ENCODE results near the gene CARD8. TPM values are rescaled to one million over a fixed set of nuclear protein-coding genes. Genes with fewer than 3 reads are reported as not detected.

CARD8 gene
- total RNA-seq, 1 experiment from 2014 or later: 23.0 TPM

DNA sequence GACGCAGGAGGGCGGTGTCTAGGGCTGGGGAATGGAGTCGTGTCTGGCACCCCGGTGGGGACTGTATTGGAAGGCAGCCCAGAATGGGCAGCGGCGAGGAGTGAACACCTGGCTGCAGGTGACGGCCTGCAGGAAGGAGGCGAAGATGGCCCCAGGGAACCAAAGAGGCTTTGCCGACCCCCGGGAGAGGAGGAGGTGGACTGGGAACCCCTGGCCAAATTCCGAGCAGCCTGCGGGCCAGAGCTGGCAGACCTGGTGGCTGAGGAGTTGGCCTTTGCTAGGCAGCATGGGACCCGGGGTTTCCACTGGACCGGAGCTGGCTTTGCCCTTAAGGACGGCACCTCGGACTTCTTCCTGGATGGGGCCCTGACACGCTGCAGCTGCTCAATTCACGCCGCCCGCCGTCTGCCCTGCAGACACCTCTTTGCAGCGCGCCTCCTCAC lies 59.4 kb downstream of the CARD8 start:
- CTCF ChIA-PET: interaction anchor here (0.6 kb wide), 1 partner anchor 99 kb away, joined by 3 read pairs; no protein-coding TSS in a partner anchor
- Mint-ChIP-seq H3K27me3 (ENCODE audit: low read depth) (peaks cover 10% of the 10 kb centered on the region), H3K27ac (no peak overlapping the region), H3K4me1 (peaks cover 20% of the 10 kb centered on the region), H3K9me3 (no peaks in the 10 kb centered on the region), H3K36me3 (no peaks in the 10 kb centered on the region), H3K4me3 (no peak overlapping the region)
- TF ChIP-seq, protein P1, sequence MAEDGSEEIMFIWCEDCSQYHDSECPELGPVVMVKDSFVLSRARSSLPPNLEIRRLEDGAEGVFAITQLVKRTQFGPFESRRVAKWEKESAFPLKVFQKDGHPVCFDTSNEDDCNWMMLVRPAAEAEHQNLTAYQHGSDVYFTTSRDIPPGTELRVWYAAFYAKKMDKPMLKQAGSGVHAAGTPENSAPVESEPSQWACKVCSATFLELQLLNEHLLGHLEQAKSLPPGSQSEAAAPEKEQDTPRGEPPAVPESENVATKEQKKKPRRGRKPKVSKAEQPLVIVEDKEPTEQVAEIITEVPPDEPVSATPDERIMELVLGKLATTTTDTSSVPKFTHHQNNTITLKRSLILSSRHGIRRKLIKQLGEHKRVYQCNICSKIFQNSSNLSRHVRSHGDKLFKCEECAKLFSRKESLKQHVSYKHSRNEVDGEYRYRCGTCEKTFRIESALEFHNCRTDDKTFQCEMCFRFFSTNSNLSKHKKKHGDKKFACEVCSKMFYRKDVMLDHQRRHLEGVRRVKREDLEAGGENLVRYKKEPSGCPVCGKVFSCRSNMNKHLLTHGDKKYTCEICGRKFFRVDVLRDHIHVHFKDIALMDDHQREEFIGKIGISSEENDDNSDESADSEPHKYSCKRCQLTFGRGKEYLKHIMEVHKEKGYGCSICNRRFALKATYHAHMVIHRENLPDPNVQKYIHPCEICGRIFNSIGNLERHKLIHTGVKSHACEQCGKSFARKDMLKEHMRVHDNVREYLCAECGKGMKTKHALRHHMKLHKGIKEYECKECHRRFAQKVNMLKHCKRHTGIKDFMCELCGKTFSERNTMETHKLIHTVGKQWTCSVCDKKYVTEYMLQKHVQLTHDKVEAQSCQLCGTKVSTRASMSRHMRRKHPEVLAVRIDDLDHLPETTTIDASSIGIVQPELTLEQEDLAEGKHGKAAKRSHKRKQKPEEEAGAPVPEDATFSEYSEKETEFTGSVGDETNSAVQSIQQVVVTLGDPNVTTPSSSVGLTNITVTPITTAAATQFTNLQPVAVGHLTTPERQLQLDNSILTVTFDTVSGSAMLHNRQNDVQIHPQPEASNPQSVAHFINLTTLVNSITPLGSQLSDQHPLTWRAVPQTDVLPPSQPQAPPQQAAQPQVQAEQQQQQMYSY (CRISPR knock-in tag; IDR thresholded peaks at IDR 0.05): peak; percentile 29; the same call in 1 of the 2 replicates
- no peak for TF ChIP-seq FOXJ3 (CRISPR knock-in tag; IDR thresholded peaks at IDR 0.05; ENCODE audit: borderline replicate concordance)
- POLR2A ChIA-PET: no interaction called here
- no peak for ATAC-seq
- no peak for DNase-seq (ENCODE audit: low spot score)

GRCh38 chr19:48194844-48195830 lies 60.6 kb downstream of the CARD8 start:
- peaks cover 10% of the 10 kb centered on the region for H3K27me3 Mint-ChIP-seq (ENCODE audit: low read depth)
- ChIA-PET CTCF (interaction anchor here (0.5 to 2.0 kb wide), 10 partner anchors 8 to 182 kb away, joined by 3 to 42 read pairs (median 4); partner anchors contain the start of genes LIG1, PLA2G4C and ZSWIM9), POLR2A (interaction anchor here (0.6 kb wide), 1 partner anchor 78 kb away, joined by 3 read pairs; no protein-coding TSS in a partner anchor)
- H3K27ac Mint-ChIP-seq: no peak overlapping the region
- H3K9me3 Mint-ChIP-seq: peaks cover 2% of the 10 kb centered on the region; the same call in 1 of the 2 replicates
- DNase-seq (ENCODE audit: low spot score) (no peak), ATAC-seq (no peak)
- peaks cover 4% of the 10 kb centered on the region for H3K36me3 Mint-ChIP-seq
- no peak overlapping the region for H3K4me3 Mint-ChIP-seq
- peaks cover 26% of the 10 kb centered on the region for H3K4me1 Mint-ChIP-seq
- TF ChIP-seq, protein P2, sequence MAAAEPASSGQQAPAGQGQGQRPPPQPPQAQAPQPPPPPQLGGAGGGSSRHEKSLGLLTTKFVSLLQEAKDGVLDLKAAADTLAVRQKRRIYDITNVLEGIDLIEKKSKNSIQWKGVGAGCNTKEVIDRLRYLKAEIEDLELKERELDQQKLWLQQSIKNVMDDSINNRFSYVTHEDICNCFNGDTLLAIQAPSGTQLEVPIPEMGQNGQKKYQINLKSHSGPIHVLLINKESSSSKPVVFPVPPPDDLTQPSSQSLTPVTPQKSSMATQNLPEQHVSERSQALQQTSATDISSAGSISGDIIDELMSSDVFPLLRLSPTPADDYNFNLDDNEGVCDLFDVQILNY (CRISPR knock-in tag; IDR thresholded peaks at IDR 0.05): no peak
- TF ChIP-seq ZNF138 (CRISPR knock-in tag; conservative IDR thresholded peaks at IDR 0.05): no peak
- TF ChIP-seq ZNF423 (CRISPR knock-in tag; IDR thresholded peaks at IDR 0.05): no peak
- no peak for TF ChIP-seq JAZF1 (CRISPR knock-in tag; IDR thresholded peaks at IDR 0.05)
- TF ChIP-seq E2F1 (CRISPR knock-in tag; IDR thresholded peaks at IDR 0.05): no peak
- no peak for TF ChIP-seq IRF2 (CRISPR knock-in tag; IDR thresholded peaks at IDR 0.05; ENCODE audit: borderline replicate concordance, low read depth)
- TF ChIP-seq, protein P1 (CRISPR knock-in tag; IDR thresholded peaks at IDR 0.05): peak; percentile 40; the same call in 1 of the 2 replicates
- no peak for TF ChIP-seq ZMAT4 (CRISPR knock-in tag; IDR thresholded peaks at IDR 0.05)
- TF ChIP-seq, protein P3, sequence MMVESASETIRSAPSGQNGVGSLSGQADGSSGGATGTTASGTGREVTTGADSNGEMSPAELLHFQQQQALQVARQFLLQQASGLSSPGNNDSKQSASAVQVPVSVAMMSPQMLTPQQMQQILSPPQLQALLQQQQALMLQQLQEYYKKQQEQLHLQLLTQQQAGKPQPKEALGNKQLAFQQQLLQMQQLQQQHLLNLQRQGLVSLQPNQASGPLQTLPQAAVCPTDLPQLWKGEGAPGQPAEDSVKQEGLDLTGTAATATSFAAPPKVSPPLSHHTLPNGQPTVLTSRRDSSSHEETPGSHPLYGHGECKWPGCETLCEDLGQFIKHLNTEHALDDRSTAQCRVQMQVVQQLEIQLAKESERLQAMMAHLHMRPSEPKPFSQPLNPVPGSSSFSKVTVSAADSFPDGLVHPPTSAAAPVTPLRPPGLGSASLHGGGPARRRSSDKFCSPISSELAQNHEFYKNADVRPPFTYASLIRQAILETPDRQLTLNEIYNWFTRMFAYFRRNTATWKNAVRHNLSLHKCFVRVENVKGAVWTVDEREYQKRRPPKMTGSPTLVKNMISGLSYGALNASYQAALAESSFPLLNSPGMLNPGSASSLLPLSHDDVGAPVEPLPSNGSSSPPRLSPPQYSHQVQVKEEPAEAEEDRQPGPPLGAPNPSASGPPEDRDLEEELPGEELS (CRISPR knock-in tag; IDR thresholded peaks at IDR 0.05): 0 out of 2 replicates have a peak, but pooled peaks have one; percentile 43
- TF ChIP-seq, protein P4, sequence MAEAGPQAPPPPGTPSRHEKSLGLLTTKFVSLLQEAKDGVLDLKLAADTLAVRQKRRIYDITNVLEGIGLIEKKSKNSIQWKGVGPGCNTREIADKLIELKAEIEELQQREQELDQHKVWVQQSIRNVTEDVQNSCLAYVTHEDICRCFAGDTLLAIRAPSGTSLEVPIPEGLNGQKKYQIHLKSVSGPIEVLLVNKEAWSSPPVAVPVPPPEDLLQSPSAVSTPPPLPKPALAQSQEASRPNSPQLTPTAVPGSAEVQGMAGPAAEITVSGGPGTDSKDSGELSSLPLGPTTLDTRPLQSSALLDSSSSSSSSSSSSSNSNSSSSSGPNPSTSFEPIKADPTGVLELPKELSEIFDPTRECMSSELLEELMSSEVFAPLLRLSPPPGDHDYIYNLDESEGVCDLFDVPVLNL (CRISPR knock-in tag; IDR thresholded peaks at IDR 0.05; ENCODE audit: borderline replicate concordance, low read depth): no peak
- TF ChIP-seq ZNF416 (CRISPR knock-in tag; IDR thresholded peaks at IDR 0.05): no peak
- TF ChIP-seq NR1H2 (CRISPR knock-in tag; IDR thresholded peaks at IDR 0.05): no peak
- no peak for TF ChIP-seq EMX1 (CRISPR knock-in tag; IDR thresholded peaks at IDR 0.05)
- no peak for TF ChIP-seq ZNF317 (CRISPR knock-in tag; IDR thresholded peaks at IDR 0.05; ENCODE audit: borderline replicate concordance, low read depth)
- TF ChIP-seq, protein P5, sequence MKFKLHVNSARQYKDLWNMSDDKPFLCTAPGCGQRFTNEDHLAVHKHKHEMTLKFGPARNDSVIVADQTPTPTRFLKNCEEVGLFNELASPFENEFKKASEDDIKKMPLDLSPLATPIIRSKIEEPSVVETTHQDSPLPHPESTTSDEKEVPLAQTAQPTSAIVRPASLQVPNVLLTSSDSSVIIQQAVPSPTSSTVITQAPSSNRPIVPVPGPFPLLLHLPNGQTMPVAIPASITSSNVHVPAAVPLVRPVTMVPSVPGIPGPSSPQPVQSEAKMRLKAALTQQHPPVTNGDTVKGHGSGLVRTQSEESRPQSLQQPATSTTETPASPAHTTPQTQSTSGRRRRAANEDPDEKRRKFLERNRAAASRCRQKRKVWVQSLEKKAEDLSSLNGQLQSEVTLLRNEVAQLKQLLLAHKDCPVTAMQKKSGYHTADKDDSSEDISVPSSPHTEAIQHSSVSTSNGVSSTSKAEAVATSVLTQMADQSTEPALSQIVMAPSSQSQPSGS (CRISPR knock-in tag; IDR thresholded peaks at IDR 0.05; ENCODE audit: borderline replicate concordance, low read depth): no peak
